GF-D8 (cell line): ENCODE results near the gene COL25A1.

ENCODE experiments used
- DNase-seq: peaks from one replicate; lab custom pipeline; 2025; lab: John Stamatoyannopoulos, UW

COL25A1 gene

GRCh38 chr4:109291707-109292238, 10.7 kb downstream of the COL25A1 start:
- DNase-seq = no peak

GRCh38 chr4:109290918-109291317, 11.5 kb downstream of the COL25A1 start:
- DNase-seq = no peak

- no peak for DNase-seq
Observed at GRCh38 chr4:109278594-109279031, 23.8 kb downstream of the COL25A1 start.

GRCh38 chr4:109276482-109277095, 25.9 kb downstream of the COL25A1 start:
- DNase-seq = no peak

GRCh38 chr4:109275066-109275745, 27.3 kb downstream of the COL25A1 start:
- DNase-seq = no peak

- no peak for DNase-seq
Observed at GRCh38 chr4:109266891-109267290, 35.6 kb downstream of the COL25A1 start.

- no peak for DNase-seq
Observed at GRCh38 chr4:109266236-109266635, 36.2 kb downstream of the COL25A1 start.

- no peak for DNase-seq
Observed at GRCh38 chr4:109263721-109264120, 38.7 kb downstream of the COL25A1 start.

GRCh38 chr4:109256818-109257217, 45.6 kb downstream of the COL25A1 start:
- no peak for DNase-seq

GRCh38 chr4:109254845-109255244, 47.6 kb downstream of the COL25A1 start:
- DNase-seq = no peak

- DNase-seq = no peak
Observed at GRCh38 chr4:109251396-109251795, 51.1 kb downstream of the COL25A1 start.

GRCh38 chr4:109248322-109248900, 54.0 kb downstream of the COL25A1 start:
- DNase-seq = no peak

- no peak for DNase-seq
Observed at GRCh38 chr4:109243871-109244270, 58.6 kb downstream of the COL25A1 start.

GRCh38 chr4:109238746-109239145, 63.7 kb downstream of the COL25A1 start:
- no peak for DNase-seq

GRCh38 chr4:109235683-109236082, 66.8 kb downstream of the COL25A1 start:
- DNase-seq = no peak

- DNase-seq = no peak
Observed at GRCh38 chr4:109234596-109234995, 67.9 kb downstream of the COL25A1 start.

GRCh38 chr4:109233570-109233969, 68.9 kb downstream of the COL25A1 start:
- no peak for DNase-seq

- DNase-seq = no peak
Observed at GRCh38 chr4:109232681-109233080, 69.8 kb downstream of the COL25A1 start.

- no peak for DNase-seq
Observed at GRCh38 chr4:109231331-109231730, 71.1 kb downstream of the COL25A1 start.

GRCh38 chr4:109229028-109229427, 73.4 kb downstream of the COL25A1 start:
- DNase-seq = no peak

GRCh38 chr4:109218288-109218687, 84.2 kb downstream of the COL25A1 start:
- no peak for DNase-seq

GRCh38 chr4:109216085-109216696, 86.3 kb downstream of the COL25A1 start:
- DNase-seq = no peak

GRCh38 chr4:109215506-109215905, 87.0 kb downstream of the COL25A1 start:
- DNase-seq = no peak
